ENCODE results near the gene MSLN. TPM values are rescaled to one million over a fixed set of nuclear protein-coding genes. Genes with fewer than 3 reads are reported as not detected.

The MSLN gene
- total RNA-seq, 1 experiment from 2014 or later, result not detected

DNA sequence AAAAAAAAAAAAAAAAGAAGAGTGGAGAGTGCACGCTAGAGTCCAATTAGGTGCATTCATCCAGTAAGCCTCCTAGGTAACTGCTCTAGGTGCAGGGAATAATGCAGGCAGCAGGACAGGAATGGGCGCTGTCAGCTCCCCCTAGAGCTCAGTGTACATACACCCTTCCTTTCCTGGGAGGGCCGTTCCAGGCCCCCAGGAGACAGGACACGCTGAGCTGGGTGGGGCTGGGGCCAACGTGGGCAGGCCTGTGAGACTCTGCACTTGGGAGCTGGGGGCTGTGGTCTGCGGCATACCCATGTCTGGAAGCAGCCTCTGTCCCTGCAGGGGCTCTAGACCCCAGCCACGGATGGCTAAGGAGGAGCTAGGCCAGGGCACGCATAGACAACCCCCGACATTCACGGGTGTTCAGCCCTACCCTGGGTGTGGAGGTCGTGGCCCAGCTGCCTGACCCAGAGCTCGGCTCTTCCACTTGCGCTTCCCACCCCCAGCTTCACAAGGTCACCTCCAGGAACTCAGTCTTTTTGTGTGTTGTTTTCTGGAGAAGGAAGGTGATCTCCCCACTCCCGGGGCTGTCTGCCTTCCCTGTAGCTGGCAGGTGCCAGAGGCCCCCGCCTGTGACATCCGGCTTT, 40.6 kb upstream of the MSLN start:
- Histone ChIP-seq H3K36me3 (no peaks in the 10 kb centered on the region), H3K4me3 (peak overlapping the region; percentile 69), H3K9me3 (replicated peaks) (no peaks in the 10 kb centered on the region), H3K27me3 (no peaks in the 10 kb centered on the region), H3K27ac (peak overlapping the region; percentile 72), H3K4me1 (peaks cover 21% of the 10 kb centered on the region)
- DNase-seq, result peak; percentile 42 to 63

DNA sequence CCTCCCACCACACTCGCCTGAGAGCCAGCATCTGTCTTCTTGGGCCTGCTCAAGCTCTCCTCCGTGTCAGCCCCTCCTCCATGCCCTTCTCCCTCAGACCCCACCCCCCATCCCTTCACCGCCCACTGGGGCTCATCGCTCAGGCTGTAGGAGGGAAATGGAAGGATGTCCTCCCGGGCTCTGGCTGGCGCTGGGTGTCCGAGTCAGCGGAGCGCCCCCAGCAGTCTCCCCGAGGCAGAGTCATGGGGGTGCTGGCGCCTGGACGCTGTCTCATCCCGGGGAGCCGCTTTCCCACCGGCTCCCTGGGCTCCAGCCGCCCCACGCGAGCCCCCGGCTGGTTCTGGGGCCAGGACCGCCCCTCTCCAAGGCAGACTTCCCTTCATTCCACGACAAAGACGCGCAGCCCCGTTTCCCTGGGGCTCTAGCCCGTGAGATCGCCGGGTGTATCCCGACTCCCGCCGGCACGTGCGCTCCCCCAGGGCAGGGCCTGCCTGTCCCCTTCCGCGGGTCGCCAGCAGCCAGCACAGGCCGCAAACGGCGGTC, 40.0 kb upstream of the MSLN start:
- H3K9me3 ChIP-seq (replicated peaks), result no peaks in the 10 kb centered on the region
- DNase-seq, result peak; percentile 90 to 94
- peak overlapping the region; percentile 72 for H3K27ac ChIP-seq
- H3K4me1 ChIP-seq, result peaks cover 21% of the 10 kb centered on the region
- peak overlapping the region; percentile 69 for H3K4me3 ChIP-seq
- no peaks in the 10 kb centered on the region for H3K36me3 ChIP-seq
- no peaks in the 10 kb centered on the region for H3K27me3 ChIP-seq

DNA sequence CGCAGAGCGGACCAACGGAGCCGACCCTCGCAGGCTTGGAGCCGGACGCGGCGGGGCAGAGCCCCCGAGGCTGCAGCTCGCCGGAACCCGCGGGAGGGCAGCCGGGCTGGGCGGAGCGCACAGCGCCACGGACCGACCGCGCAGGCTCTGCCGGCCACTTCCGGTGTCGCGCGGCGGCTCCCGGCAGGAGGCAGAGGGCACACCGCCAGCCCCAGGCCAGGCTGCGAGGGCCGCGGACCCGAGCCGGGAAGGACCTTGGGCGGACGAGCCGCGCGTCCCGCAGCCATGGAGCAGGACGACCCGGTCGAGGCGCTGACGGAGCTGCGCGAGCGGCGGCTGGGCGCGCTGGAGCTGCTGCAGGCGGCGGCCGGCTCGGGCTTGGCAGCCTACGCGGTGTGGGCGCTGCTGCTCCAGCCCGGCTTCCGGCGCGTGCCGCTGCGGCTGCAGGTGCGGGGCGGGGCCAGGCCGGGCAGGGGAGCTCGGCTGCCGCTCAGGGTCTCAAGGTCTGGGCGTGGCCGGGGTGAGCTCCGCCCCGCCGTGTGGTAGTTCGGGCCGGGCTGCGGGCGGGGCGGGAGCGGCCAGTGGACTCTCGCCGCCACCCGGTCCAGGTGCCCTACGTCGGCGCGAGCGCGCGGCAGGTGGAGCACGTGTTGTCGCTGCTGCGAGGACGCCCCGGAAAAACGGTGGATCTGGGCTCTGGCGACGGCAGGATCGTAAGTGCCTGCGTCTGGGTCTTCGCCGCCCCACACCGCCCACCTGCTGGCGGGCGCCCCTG, 39.4 kb upstream of the MSLN start, which contains the start of gene ANTKMT:
Gene ANTKMT (plus strand): TSS at position 157 of the 775 bp plus-strand sequence. CDS start 129 bp downstream, at position 286.
- Histone ChIP-seq H3K27me3 (no peaks in the 10 kb centered on the region), H3K9me3 (replicated peaks) (no peaks in the 10 kb centered on the region), H3K4me3 (peak within 1 kb of the TSS; percentile 69), H3K27ac (peak within 1 kb of the TSS; percentile 72), H3K36me3 (no peaks in the 10 kb centered on the region), H3K4me1 (peaks cover 19% of the 10 kb centered on the region)
- peak; percentile 74 to 81 for DNase-seq

DNA sequence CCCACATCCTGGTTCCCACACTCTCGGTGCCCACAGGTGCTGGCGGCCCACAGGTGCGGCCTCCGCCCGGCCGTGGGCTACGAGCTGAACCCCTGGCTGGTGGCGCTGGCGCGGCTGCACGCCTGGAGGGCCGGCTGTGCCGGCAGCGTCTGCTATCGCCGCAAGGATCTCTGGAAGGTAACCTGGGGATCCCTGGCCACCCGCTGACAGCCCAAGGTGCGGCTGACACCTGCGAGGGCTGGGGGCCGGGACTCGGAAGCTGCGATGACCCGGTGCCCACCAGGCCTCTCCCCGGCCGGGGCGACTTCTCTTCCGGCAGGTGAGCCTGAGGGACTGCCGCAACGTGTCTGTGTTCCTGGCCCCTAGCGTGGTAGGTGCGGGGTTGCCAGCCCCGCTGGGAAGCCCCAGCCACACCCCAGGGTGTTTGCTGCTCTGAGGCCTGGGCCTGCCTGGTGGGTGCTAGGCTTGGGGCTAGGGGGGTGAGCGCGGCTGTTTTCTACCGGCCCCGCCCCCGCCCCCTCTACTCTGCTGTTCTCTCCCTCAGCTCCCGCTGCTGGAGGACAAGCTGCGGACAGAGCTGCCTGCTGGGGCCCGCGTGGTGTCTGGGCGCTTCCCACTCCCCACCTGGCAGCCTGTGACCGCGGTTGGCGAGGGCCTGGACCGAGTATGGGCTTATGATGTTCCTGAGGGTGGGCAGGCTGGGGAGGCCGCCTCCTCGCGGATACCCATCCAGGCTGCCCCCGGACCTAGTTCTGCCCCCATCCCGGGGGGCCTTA, 38.6 kb upstream of the MSLN start:
- Histone ChIP-seq H3K27ac (no peak overlapping the region), H3K4me3 (peak overlapping the region; percentile 69), H3K9me3 (replicated peaks) (no peaks in the 10 kb centered on the region), H3K27me3 (no peaks in the 10 kb centered on the region), H3K4me1 (peaks cover 16% of the 10 kb centered on the region), H3K36me3 (no peaks in the 10 kb centered on the region)
- DNase-seq, result no peak

DNA sequence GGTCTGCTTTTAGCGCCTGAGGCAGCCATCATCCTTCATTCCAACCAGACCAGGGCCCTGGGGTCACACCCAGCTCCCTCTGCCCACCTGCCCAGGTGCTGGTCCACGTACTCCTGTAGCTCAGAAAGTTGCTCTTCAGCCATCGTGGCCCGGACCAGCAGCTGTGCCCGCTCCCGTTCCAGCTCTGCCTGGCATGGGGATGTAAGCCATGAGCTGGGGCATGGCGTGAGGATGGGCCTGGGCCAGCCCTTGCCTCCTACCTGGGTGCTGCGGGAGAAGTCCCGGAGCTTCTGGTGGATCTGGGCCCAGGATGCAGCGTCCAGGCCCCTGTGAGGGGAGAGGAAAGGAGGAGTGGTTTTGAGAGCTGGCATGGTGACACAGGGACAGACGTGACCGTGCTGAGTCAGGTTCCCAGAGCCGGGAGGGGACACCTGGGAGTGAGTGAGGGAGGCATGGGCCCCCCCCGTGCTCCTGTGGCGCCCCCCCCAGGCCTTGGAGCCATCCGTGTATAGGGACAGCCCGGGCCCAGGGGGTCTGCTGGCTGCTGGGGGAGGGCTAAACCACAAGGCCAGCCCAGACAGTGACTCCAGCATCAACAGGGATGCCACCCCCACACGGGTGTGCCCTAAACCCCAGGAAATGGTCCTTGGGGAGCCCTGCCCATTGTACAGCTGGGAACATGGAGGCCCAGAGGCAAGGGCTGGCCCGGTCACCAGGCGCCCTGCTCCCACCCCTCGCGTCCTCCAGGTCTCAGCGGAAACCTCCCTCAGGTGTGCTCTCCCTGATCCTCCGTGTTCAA, 37.5 kb upstream of the MSLN start:
- Histone ChIP-seq H3K27ac (no peak overlapping the region), H3K36me3 (no peaks in the 10 kb centered on the region), H3K4me1 (peaks cover 18% of the 10 kb centered on the region), H3K27me3 (no peaks in the 10 kb centered on the region), H3K4me3 (no peak overlapping the region), H3K9me3 (replicated peaks) (no peaks in the 10 kb centered on the region)
- no peak for DNase-seq

DNA sequence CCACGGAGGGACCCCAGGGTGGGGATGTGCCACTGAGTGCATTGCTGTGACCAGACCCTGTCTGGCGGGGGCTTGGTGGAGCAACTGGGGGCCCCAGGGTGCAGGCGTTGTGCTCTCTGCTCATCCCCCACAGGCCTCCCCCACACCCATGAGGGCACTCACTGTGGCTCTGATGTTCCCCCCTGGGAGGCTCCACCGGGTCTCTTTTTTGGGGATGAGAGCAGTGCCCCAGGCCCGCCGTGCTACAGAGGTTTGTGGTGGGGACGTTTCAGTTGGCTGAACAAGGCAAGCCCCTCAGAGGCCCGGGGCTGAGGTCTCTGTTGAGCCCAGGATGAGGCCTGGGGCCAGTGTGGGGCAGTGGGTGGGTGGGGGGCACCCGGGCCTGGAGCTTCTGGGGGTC, 36.8 kb upstream of the MSLN start:
- Histone ChIP-seq H3K4me3 (no peak overlapping the region), H3K4me1 (peaks cover 21% of the 10 kb centered on the region), H3K27ac (no peak overlapping the region), H3K36me3 (no peaks in the 10 kb centered on the region), H3K9me3 (replicated peaks) (no peaks in the 10 kb centered on the region), H3K27me3 (no peaks in the 10 kb centered on the region)
- DNase-seq, result no peak

DNA sequence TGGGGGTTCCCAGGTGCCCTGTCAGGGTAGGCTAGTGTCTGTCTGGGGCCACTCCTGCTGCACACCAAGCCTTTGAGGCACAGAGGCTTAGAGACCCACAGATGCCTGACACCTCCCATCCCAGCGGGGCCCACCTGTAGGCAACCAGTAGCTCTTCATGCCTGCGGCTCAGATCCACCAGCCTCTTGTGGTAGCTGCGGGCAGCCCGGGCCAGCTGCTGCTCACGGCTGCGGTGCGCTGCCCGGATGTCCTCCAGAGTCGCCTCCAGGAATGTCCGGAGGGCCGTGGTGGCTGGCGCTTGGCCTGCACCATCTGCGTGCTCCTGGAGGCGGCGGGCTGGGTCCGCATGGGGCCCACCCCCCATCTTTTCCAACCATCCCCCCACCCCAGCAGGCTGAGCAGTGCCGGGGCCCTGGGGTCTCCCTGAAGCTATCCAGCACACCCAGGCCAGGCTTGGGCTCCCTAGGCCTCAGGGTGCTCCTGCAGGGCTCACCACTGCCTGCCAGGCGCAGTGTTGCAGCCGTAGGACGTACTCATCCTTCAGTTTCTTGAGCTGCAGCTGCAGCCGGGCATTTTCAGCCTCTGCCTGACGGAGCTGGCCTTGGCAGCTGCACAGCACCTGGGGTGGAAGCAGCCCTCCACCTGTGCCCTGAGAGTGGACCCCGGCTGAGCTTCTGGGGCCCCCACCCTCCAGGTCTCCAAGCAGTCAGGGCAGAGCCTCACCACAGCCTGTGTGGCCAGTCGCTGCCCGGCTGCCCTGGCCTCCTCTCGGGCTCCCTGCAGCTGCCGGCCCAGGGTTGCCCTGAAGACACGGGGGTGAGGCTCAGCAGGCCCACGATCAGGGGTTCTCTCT, 36.1 kb upstream of the MSLN start:
- DNase-seq, result peak; percentile 61 to 64
- H3K27me3 ChIP-seq, result no peaks in the 10 kb centered on the region

DNA sequence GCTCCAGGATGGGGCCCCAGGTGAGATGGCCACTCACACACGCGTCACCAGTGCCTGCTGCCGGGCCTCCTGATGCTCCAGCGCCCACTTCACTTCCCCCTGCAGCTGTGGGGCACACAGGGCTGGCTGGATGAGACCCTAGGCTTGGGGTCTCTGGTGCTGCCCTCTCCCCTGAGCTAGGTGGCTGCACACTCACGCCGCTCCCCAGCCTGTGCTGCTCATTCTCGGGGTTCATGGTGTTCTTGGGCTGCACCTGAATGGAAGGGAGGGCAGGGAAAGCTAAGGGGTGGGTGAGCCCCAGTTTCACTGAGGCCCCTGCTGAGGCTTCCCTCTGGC, 35.5 kb upstream of the MSLN start:
- no peaks in the 10 kb centered on the region for H3K36me3 ChIP-seq
- no peaks in the 10 kb centered on the region for H3K9me3 ChIP-seq (replicated peaks)
- no peak overlapping the region for H3K4me3 ChIP-seq
- no peak for DNase-seq
- peaks cover 11% of the 10 kb centered on the region for H3K4me1 ChIP-seq
- H3K27ac ChIP-seq, result no peak overlapping the region
- no peaks in the 10 kb centered on the region for H3K27me3 ChIP-seq

More for the DNA sequence above, 36.1 kb upstream of the MSLN start:
- Histone ChIP-seq H3K4me1 (peaks cover 16% of the 10 kb centered on the region), H3K27ac (no peak overlapping the region), H3K4me3 (no peak overlapping the region), H3K9me3 (replicated peaks) (no peaks in the 10 kb centered on the region), H3K36me3 (no peaks in the 10 kb centered on the region)

DNA sequence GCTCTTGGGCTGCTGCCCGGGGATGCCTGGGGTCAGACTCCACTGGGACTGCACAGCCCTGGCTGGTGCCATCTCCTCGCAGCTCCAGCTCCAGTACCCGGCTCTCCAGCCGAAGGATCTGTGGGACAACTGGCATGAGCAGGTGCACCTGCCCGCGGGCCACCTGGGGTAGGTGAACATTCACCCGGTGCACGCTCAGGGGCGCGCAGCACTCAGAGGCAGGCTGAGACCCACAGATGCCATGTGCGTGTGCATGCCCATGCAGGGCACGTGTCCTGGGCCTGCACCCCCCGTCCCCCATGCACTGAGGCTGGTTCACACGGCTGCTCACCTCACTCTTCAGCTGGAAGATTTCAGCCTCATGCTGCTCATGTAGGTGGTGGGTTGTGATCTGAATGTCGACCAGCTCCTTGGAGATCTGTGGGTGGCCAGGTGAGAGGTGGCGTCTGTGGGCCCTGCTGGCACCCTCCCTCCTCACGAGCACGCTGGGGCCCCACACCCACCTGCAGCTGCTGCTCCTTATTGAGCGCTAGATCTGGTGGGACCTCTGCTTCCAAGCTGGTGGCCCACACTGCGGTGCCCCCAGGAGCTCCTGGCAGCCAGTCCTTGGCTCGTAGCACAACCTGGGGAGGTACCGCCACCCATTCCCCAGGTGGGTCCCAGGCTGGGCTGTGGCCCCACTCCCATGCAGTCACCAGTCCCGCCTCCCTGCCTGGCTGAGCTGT, 34.9 kb upstream of the MSLN start:
- no peak overlapping the region for H3K4me3 ChIP-seq
- H3K36me3 ChIP-seq, result no peaks in the 10 kb centered on the region
- no peak overlapping the region for H3K27ac ChIP-seq
- H3K9me3 ChIP-seq (replicated peaks), result no peaks in the 10 kb centered on the region
- H3K4me1 ChIP-seq, result peaks cover 9% of the 10 kb centered on the region
- H3K27me3 ChIP-seq, result no peaks in the 10 kb centered on the region
- DNase-seq, result no peak

DNA sequence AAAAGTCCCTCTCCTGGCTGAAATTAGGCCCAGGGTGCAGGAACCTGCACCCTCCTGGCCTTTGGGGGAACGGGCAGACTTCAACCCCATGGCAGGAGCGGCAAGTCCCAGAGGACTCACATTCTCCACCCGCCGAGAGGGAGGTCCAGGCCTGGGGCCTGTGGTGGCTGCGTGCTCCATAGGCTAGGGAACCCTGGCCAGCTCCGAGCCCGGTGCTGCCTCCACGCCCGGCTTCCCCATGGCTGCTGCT, 34.4 kb upstream of the MSLN start:
- DNase-seq, result no peak
- H3K9me3 ChIP-seq (replicated peaks), result no peaks in the 10 kb centered on the region
- H3K4me3 ChIP-seq, result no peak overlapping the region
- H3K27ac ChIP-seq, result no peak overlapping the region
- peaks cover 9% of the 10 kb centered on the region for H3K4me1 ChIP-seq
- H3K27me3 ChIP-seq, result no peaks in the 10 kb centered on the region
- H3K36me3 ChIP-seq, result no peaks in the 10 kb centered on the region

DNA sequence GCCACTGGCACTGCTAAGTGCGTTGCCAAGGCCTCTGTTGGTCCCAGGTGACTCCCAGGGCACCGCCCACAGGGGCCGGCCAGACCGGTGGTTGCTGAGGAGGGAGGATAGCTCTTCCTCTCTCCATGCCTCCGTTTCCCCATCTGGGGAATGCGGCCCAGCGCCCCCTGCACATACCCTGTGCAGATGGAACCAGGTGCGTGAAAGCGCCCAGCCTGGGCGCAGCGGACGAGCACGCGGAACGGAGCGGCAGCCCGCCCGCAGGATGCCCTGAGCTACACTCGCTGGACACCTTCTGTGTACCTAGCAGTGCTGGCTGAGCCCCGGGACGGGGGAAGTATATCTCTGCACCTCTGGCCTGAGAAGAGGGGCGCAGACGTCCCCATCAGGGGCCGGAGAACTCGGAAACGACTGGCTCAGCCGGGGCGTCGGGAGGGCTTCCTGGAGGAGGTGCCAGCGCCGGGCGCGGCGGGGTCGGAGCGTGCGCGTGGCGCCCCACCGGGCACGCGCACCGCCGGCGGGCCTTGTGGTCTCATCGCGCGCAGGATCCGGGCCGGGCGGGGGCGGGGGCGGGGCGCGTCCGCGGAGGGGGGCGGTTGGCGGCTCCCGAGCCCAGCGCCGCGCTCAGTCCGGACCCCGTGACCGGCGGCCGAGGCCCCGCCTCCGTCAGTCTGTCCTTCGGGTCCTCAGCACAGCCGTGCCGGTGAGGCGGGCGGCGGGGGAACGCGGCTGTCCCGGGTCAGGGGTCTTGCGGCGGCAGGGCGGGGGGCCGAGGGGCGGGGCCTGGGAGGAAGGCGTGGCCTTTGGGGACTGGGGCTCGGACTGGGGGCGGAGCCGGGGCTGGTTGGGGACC, 33.9 kb upstream of the MSLN start, which contains the start of the genes CCDC78 and HAGHL:
Gene CCDC78 (minus strand): TSS at position 6 of the 853 bp plus-strand sequence. CDS start 76 bp downstream, outside the sequence.
Gene HAGHL (plus strand): TSS at position 669 of the 853 bp plus-strand sequence. CDS start 404 bp downstream, outside the sequence.
- DNase-seq, result peak; percentile 70 to 76
- H3K27ac ChIP-seq, result peak within 1 kb of the TSS; percentile 41
- no peaks in the 10 kb centered on the region for H3K27me3 ChIP-seq
- no peaks in the 10 kb centered on the region for H3K36me3 ChIP-seq
- peaks cover 9% of the 10 kb centered on the region for H3K4me1 ChIP-seq
- H3K4me3 ChIP-seq, result peak within 1 kb of the TSS; percentile 70
- no peaks in the 10 kb centered on the region for H3K9me3 ChIP-seq (replicated peaks)

DNA sequence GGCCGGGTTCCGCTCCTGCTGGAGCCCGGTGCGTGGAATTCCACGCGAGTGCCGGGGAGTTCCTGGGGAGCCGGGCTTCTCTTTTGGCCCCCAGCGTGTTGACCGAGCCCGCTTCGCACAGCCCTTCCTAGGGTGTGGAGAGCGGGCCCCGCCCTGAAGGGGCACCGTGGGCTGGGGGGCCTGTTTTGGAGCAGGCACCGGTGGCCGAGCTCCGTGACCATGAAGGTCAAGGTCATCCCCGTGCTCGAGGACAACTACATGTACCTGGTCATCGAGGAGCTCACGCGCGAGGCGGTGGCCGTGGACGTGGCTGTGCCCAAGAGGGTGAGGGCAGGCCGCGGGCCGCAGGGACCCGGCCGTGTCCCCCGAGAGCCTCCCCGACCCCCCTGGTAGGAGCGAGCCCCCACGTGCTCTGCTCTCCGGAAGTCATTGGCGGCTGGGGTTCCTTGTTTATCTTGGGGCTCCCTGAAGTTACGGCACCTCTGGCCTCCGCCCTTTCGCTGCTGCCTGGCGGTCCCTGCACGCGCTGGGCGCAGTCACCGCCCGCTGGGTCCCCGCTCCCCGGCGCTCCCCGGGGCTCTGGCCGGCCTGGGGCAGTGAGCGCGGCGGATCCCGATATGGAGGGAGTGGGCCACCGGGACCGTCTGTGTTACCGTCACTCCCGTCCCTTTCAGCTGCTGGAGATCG, 33.1 kb upstream of the MSLN start:
- DNase-seq, result peak; percentile 44 to 47
- Histone ChIP-seq H3K27ac (peak overlapping the region; percentile 41), H3K4me1 (peaks cover 9% of the 10 kb centered on the region), H3K36me3 (no peaks in the 10 kb centered on the region), H3K4me3 (peak overlapping the region; percentile 70), H3K27me3 (no peaks in the 10 kb centered on the region), H3K9me3 (replicated peaks) (no peaks in the 10 kb centered on the region)

Measured in SJCRH30 (cell line).